SK-N-SH (cell line): Measurements from ENCODE around the gene DKK1. TPM values are rescaled to one million over a fixed set of nuclear protein-coding genes. Genes with fewer than 3 reads are reported as not detected.

ENCODE experiments used
- CTCF ChIA-PET: fragments of 300-600, 350-600 bp; formaldehyde crosslinking; extraction: SDS; loops from one replicate; lab custom pipeline; 2021; lab: Yijun Ruan, JAX
- POLR2A ChIA-PET: fragments of 350-600 bp; sonication (Branson Sonifier 250); formaldehyde crosslinking; extraction: SDS; loops from one replicate; lab custom pipeline; 2020; ENCODE audit warnings: antibody characterized with exemption, inconsistent platforms; lab: Yijun Ruan, JAX
- DNase-seq: peaks from one replicate; pipeline ENCODE4 v3.0.0; 2012
- H2AFZ ChIP-seq: fragments of 200-600 bp; sonication (generic); 2 replicates; pipeline ENCODE4 v1.8.1; 2016; ENCODE audit warnings: antibody characterized with exemption, mild to moderate bottlenecking, low read depth
- H3F3A ChIP-seq: fragments of 200-600 bp; sonication (generic); replicated peaks from 2 replicates; pipeline ENCODE3; 2016; ENCODE audit warnings: antibody characterized with exemption, mild to moderate bottlenecking; ENCODE audit not compliant: insufficient read depth
- H3K27ac ChIP-seq, 2 experiments: fragments of 200-500 bp in 1 of 2; fragments of 200-600 bp in 1 of 2; sonication (Bioruptor generic) in 1 of 2; sonication (generic), shearing (Covaris generic) in 1 of 2; 2 replicates each; pipeline versions ENCODE4 v1.5.1 to v1.6.1; 2014 to 2016; ENCODE audit warnings: low read depth in 2 of 2, inconsistent platforms in 1 of 2, low read length in 1 of 2, mild to moderate bottlenecking in 1 of 2, mixed read lengths in 1 of 2
- H3K27me3 ChIP-seq: fragments of 200-600 bp; sonication (generic), shearing (Covaris generic); 2 replicates; pipeline ENCODE4 v1.6.1; 2016; ENCODE audit warnings: mixed run types; ENCODE audit not compliant: insufficient read depth
- H3K36me3 ChIP-seq, 2 experiments: fragments of 200-500 bp in 1 of 2; fragments of 200-600 bp in 1 of 2; sonication (Bioruptor generic) in 1 of 2; sonication (generic) in 1 of 2; replicated peaks in 1 of 2; 2 replicates each; pipeline versions ENCODE3 to v1.5.1; 2014 to 2016; ENCODE audit warnings: low read length in 1 of 2, mild to moderate bottlenecking in 1 of 2; ENCODE audit not compliant: insufficient read depth in 2 of 2, control insufficient read depth in 1 of 2
- H3K4me1 ChIP-seq, 2 experiments: fragments of 200-500 bp in 1 of 2; fragments of 200-600 bp in 1 of 2; sonication (Bioruptor generic) in 1 of 2; sonication (generic), shearing (Covaris generic) in 1 of 2; 2 replicates each; pipeline versions ENCODE4 v1.5.1 to v1.6.1; 2014 to 2016; ENCODE audit warnings: low read depth in 1 of 2, low read length in 1 of 2, mixed run types in 1 of 2; ENCODE audit not compliant: insufficient read depth in 2 of 2, control insufficient read depth in 1 of 2
- H3K4me2 ChIP-seq: fragments of 200-600 bp; sonication (generic), shearing (Covaris generic); 2 replicates; pipeline ENCODE4 v1.6.1; 2017; ENCODE audit warnings: mixed run types
- H3K4me3 ChIP-seq, 2 experiments: fragments of 200-500 bp in 1 of 2; fragments of 200-600 bp in 1 of 2; sonication (Bioruptor generic) in 1 of 2; sonication (generic), shearing (Covaris generic) in 1 of 2; 2 replicates each; pipeline versions ENCODE4 v1.5.1 to v1.8.1; 2014 to 2016; ENCODE audit warnings: low read depth in 2 of 2, inconsistent platforms in 1 of 2, low read length in 1 of 2, mild to moderate bottlenecking in 1 of 2, mixed read lengths in 1 of 2, moderate library complexity in 1 of 2
- H3K79me2 ChIP-seq: fragments of 200-600 bp; sonication (generic); 2 replicates; pipeline ENCODE4 v1.8.1; 2017; ENCODE audit warnings: mild to moderate bottlenecking; ENCODE audit not compliant: insufficient read depth
- H3K9ac ChIP-seq: fragments of 200-600 bp; sonication (generic); 2 replicates; pipeline ENCODE4 v1.6.1; 2017; ENCODE audit warnings: mixed run types
- H3K9me2 ChIP-seq: fragments of 200-600 bp; sonication (generic); 2 replicates; pipeline ENCODE4 v1.6.1; 2017; ENCODE audit warnings: mixed run types
- H3K9me3 ChIP-seq: fragments of 200-600 bp; sonication (generic); 2 replicates; pipeline ENCODE4 v1.6.1; 2017; ENCODE audit warnings: mixed run types, mild to moderate bottlenecking, moderate library complexity
- H4K20me1 ChIP-seq: fragments of 200-600 bp; sonication (generic); 2 replicates; pipeline ENCODE4 v1.6.1; 2017; ENCODE audit warnings: mild to moderate bottlenecking, mixed run types; ENCODE audit not compliant: insufficient read depth
- CHD2 ChIP-seq: fragments of 150-350 bp; IDR thresholded peaks from 2 replicates; pipeline ENCODE4 v1.6.1; 2018; ENCODE audit warnings: low read length; ENCODE audit not compliant: partially characterized antibody
- ELF1 ChIP-seq: IDR thresholded peaks from 2 replicates; pipeline ENCODE4 v1.4.0; 2012
- EZH2phosphoT487 ChIP-seq: fragments of 200-600 bp; sonication (generic); IDR thresholded peaks from 2 replicates; pipeline ENCODE4 v1.6.1; 2017; ENCODE audit warnings: low read depth, mixed run types, mild to moderate bottlenecking, antibody characterized with exemption, moderate library complexity, borderline replicate concordance
- FOSL2 ChIP-seq: IDR thresholded peaks from 2 replicates; pipeline ENCODE4 v1.4.0; 2012; ENCODE audit warnings: low read depth, mild to moderate bottlenecking, moderate library complexity, borderline replicate concordance
- GABPA ChIP-seq: IDR thresholded peaks from 2 replicates; pipeline ENCODE4 v1.4.0; 2012; ENCODE audit warnings: low read depth, mild to moderate bottlenecking
- IRF3 ChIP-seq: fragments of 150-350 bp; IDR thresholded peaks from 2 replicates; pipeline ENCODE4 v1.6.1; 2016; ENCODE audit warnings: mild to moderate bottlenecking, low read depth, low read length
- MEF2A ChIP-seq: IDR thresholded peaks from 2 replicates; pipeline ENCODE4 v1.4.0; 2012; ENCODE audit warnings: low read depth, borderline replicate concordance
- NFIC ChIP-seq: IDR thresholded peaks from 2 replicates; pipeline ENCODE4 v1.4.0; 2012; ENCODE audit warnings: borderline replicate concordance
- NRF1 ChIP-seq: IDR thresholded peaks from 2 replicates; pipeline ENCODE4 v1.6.1; 2012; ENCODE audit warnings: low read depth, mild to moderate bottlenecking, low read length
- RFX5 ChIP-seq: IDR thresholded peaks from 2 replicates; pipeline ENCODE4 v1.6.1; 2012; ENCODE audit warnings: mild to moderate bottlenecking, improper control_type of control experiment, low read length
- SIN3A ChIP-seq: IDR thresholded peaks from 2 replicates; pipeline ENCODE4 v1.6.1; 2012; ENCODE audit warnings: low read depth, mild to moderate bottlenecking, low read length, moderate library complexity, borderline replicate concordance
- SMC3 ChIP-seq: IDR thresholded peaks from 2 replicates; pipeline ENCODE4 v1.6.1; 2012; ENCODE audit warnings: low read depth, low read length, improper control_type of control experiment
- TAF1 ChIP-seq: IDR thresholded peaks from 2 replicates; pipeline ENCODE4 v1.6.1; 2012; ENCODE audit warnings: low read depth, mild to moderate bottlenecking, low read length, moderate library complexity, borderline replicate concordance
- TCF12 ChIP-seq: IDR thresholded peaks from 2 replicates; pipeline ENCODE4 v1.4.0; 2012
- YY1 ChIP-seq: IDR thresholded peaks from 2 replicates; pipeline ENCODE4 v1.4.0; 2012; ENCODE audit warnings: low read depth, mild to moderate bottlenecking
- WGBS: methylation state at CpG from one replicate; pipeline ENCODE4 v1.1.6; 2017; ENCODE audit warnings: low lambda C conversion rate; 5-methylcytosine and 5-hydroxymethylcytosine counted together
- polyA plus RNA-seq, 3 experiments: library from polyadenylated mRNA; depleted of rRNA; stranded (reverse); fragments of >200 nt; gene quantifications; 2 replicates each; pipeline ENCODE4 v1.2.3, GENCODE V29; 2012
- TF ChIP-seq, protein P1 (sequence below): IDR thresholded peaks from 2 replicates; pipeline ENCODE4 v1.4.0; 2012; ENCODE audit warnings: low read depth
- TF ChIP-seq, protein P2 (sequence below): fragments of 200-600 bp; sonication (generic); IDR thresholded peaks from 2 replicates; pipeline ENCODE4 v1.6.1; 2017; ENCODE audit warnings: antibody characterized with exemption, mild to moderate bottlenecking, moderate library complexity

Gene DKK1
- polyA plus RNA-seq, 1 of the 3 experiments (the other 2 are of a cell fraction): 225 TPM

GRCh38 chr10:52280051-52280450 lies 34.0 kb upstream of the DKK1 start:
- CTCF ChIA-PET: no interaction called here
- 91% methylated on average over 1 of the region's 1 CpG for WGBS
- POLR2A ChIA-PET: no interaction called here

GRCh38 chr10:52283174-52283573 lies 30.9 kb upstream of the DKK1 start:
- 74% methylated on average over 2 of the region's 2 CpGs for WGBS
- TF ChIP-seq RFX5 (no peak), CHD2 (no peak)
- no peaks in the 10 kb centered on the region for H3K9me3 ChIP-seq
- POLR2A ChIA-PET: no interaction called here
- H3K9ac ChIP-seq: no peak overlapping the region
- no peak overlapping the region for H3K4me3 ChIP-seq
- no peak for DNase-seq
- H3K4me2 ChIP-seq: no peak overlapping the region
- no peaks in the 10 kb centered on the region for H3K79me2 ChIP-seq
- H3K4me1 ChIP-seq: no peaks in the 10 kb centered on the region
- H3K27me3 ChIP-seq: no peaks in the 10 kb centered on the region
- CTCF ChIA-PET: no interaction called here
- H2AFZ ChIP-seq: no peak overlapping the region
- H4K20me1 ChIP-seq: no peaks in the 10 kb centered on the region
- no peaks in the 10 kb centered on the region for H3F3A ChIP-seq
- H3K9me2 ChIP-seq: no peaks in the 10 kb centered on the region
- H3K36me3 ChIP-seq: no peaks in the 10 kb centered on the region
- no peak overlapping the region for H3K27ac ChIP-seq

More at GRCh38 chr10:52280051-52280450, 34.0 kb upstream of the DKK1 start:
- Histone ChIP-seq H3K9ac (no peak overlapping the region), H3K4me1 (no peaks in the 10 kb centered on the region), H3K36me3 (no peaks in the 10 kb centered on the region), H4K20me1 (no peaks in the 10 kb centered on the region), H3K4me3 (no peak overlapping the region), H3K4me2 (no peak overlapping the region), H3K9me2 (no peaks in the 10 kb centered on the region), H3K27ac (no peak overlapping the region), H3F3A (no peaks in the 10 kb centered on the region), H2AFZ (no peak overlapping the region), H3K79me2 (no peaks in the 10 kb centered on the region), H3K9me3 (no peaks in the 10 kb centered on the region), H3K27me3 (no peaks in the 10 kb centered on the region)
- no peak for DNase-seq
- TF ChIP-seq GABPA (no peak), ELF1 (no peak), NRF1 (no peak), FOSL2 (no peak)

DNA sequence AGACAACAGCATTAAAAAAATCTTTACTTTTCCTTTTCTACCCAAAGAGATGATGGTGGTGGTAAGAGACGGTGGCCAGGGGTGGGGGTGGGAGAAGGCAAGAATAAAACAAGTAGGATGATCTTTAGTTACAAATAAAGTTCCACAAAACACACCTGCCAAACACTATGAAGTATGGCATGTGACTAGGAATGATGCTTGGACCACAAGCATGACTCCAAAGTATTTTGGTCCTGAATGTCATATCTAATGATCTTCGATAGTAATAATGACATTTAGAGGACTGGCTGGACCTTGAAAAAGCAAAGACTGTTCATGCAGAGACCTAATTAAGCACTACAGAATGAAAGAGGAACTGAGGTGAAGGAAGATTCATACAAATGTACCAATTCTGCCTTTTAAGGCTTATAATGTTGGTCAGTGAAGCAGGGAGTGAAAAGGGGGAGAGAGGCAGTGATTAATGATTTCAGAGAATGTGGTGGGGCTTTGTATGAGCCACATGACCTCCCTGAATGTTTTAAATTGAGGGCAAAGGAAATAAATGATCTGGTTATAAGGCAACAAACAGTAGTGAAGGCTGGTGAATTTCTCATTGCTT lies 29.6 kb upstream of the DKK1 start:
- Histone ChIP-seq H3K79me2 (no peaks in the 10 kb centered on the region), H3K9me2 (no peaks in the 10 kb centered on the region), H3K27ac (no peak overlapping the region), H3K9me3 (no peaks in the 10 kb centered on the region), H3K27me3 (no peaks in the 10 kb centered on the region), H3F3A (no peaks in the 10 kb centered on the region), H3K36me3 (no peaks in the 10 kb centered on the region), H3K4me1 (no peaks in the 10 kb centered on the region; a peak in 1 of 4 replicates), H2AFZ (no peak overlapping the region), H3K9ac (no peak overlapping the region), H3K4me2 (no peak overlapping the region), H3K4me3 (no peak overlapping the region), H4K20me1 (no peaks in the 10 kb centered on the region)
- WGBS: 89% methylated on average over 2 of the region's 2 CpGs
- no peak for DNase-seq
- ChIA-PET POLR2A (interaction anchor here (0.5 kb wide), 1 partner anchor 362 kb away, joined by 3 read pairs; no protein-coding TSS in a partner anchor), CTCF (interaction anchor here (1.0 kb wide), 1 partner anchor 24 kb away, joined by 4 read pairs; no protein-coding TSS in a partner anchor)
- no peak for TF ChIP-seq EZH2phosphoT487
- TF ChIP-seq CHD2: no peak
- TF ChIP-seq ELF1: no peak
- no peak for TF ChIP-seq RFX5
- TF ChIP-seq NFIC: no peak
- no peak for TF ChIP-seq YY1
- TF ChIP-seq TCF12: no peak
- TF ChIP-seq MEF2A: no peak
- no peak for TF ChIP-seq NRF1
- no peak for TF ChIP-seq TAF1
- TF ChIP-seq SMC3: no peak
- TF ChIP-seq, protein P1, sequence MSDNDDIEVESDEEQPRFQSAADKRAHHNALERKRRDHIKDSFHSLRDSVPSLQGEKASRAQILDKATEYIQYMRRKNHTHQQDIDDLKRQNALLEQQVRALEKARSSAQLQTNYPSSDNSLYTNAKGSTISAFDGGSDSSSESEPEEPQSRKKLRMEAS: no peak
- TF ChIP-seq, protein P2, sequence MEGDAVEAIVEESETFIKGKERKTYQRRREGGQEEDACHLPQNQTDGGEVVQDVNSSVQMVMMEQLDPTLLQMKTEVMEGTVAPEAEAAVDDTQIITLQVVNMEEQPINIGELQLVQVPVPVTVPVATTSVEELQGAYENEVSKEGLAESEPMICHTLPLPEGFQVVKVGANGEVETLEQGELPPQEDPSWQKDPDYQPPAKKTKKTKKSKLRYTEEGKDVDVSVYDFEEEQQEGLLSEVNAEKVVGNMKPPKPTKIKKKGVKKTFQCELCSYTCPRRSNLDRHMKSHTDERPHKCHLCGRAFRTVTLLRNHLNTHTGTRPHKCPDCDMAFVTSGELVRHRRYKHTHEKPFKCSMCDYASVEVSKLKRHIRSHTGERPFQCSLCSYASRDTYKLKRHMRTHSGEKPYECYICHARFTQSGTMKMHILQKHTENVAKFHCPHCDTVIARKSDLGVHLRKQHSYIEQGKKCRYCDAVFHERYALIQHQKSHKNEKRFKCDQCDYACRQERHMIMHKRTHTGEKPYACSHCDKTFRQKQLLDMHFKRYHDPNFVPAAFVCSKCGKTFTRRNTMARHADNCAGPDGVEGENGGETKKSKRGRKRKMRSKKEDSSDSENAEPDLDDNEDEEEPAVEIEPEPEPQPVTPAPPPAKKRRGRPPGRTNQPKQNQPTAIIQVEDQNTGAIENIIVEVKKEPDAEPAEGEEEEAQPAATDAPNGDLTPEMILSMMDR: no peak
- no peak for TF ChIP-seq SIN3A
- TF ChIP-seq IRF3: no peak
